Adrenal gland (tissue), 5 donors: ENCODE results near the gene ADAMTS6.

ENCODE experiments used
- POLR2A ChIP-seq, 2 donors: fragments of 450-650 bp; IDR thresholded peaks; one replicate each; pipeline ENCODE4 v1.6.1; 2017; ENCODE audit warnings: antibody characterized with exemption in 2 of 2, mild to moderate bottlenecking in 2 of 2, moderate library complexity in 1 of 2
- TF ChIP-seq, protein P1 (sequence below), 6 experiments: fragments of 450-650 bp in 4 of 6; fragments of 200-600 bp in 2 of 6; sonication (generic) in 1 of 6; IDR thresholded peaks; 1 replicate in 5 of 6; 2 replicates in 1 of 6; pipeline versions ENCODE4 v1.5.1 to v1.8.0; 2016 to 2021; ENCODE audit warnings: antibody characterized with exemption in 6 of 6, mild to moderate bottlenecking in 2 of 6, moderate library complexity in 1 of 6
- donor health status: DM: no; HTN: no; CAD: no.

DNA sequence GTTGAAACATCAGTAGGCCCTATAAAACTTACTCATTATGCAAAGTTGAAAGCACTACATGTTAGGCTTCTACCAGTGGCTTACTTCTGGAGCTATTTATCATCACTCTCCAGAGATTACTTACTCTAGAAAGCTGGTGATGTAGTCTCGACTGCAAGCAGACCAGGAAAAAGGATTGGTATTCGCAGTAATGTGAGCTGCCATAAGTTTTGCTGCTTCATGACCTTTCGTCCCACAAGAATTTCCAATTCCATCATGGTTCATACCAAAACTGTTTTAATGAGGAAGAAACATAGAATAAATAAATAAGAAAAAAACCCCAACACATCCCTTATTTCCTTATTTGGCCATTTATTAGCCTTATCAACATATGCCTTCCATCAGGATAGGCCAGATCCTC is 181.9 kb downstream of the ADAMTS6 start:
- TF ChIP-seq, protein P1, sequence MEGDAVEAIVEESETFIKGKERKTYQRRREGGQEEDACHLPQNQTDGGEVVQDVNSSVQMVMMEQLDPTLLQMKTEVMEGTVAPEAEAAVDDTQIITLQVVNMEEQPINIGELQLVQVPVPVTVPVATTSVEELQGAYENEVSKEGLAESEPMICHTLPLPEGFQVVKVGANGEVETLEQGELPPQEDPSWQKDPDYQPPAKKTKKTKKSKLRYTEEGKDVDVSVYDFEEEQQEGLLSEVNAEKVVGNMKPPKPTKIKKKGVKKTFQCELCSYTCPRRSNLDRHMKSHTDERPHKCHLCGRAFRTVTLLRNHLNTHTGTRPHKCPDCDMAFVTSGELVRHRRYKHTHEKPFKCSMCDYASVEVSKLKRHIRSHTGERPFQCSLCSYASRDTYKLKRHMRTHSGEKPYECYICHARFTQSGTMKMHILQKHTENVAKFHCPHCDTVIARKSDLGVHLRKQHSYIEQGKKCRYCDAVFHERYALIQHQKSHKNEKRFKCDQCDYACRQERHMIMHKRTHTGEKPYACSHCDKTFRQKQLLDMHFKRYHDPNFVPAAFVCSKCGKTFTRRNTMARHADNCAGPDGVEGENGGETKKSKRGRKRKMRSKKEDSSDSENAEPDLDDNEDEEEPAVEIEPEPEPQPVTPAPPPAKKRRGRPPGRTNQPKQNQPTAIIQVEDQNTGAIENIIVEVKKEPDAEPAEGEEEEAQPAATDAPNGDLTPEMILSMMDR (IDR thresholded peaks at IDR 0.05): no peak
- no peak for TF ChIP-seq POLR2A (IDR thresholded peaks at IDR 0.05)
